B cell (primary cell): ENCODE results near the gene TPH2.

Experiments
- CTCF ChIP-seq: fragments of 200-600 bp; IDR thresholded peaks from one replicate; pipeline ENCODE4 v1.8.0; 2022; ENCODE audit warnings: antibody characterized with exemption, mild to moderate bottlenecking
- EZH2 ChIP-seq: IDR thresholded peaks from 2 replicates; pipeline ENCODE4 v1.6.1; 2012; ENCODE audit warnings: borderline replicate concordance, low read depth, mild to moderate bottlenecking, moderate library complexity, low read length; ENCODE audit not compliant: insufficient read depth, poor library complexity, severe bottlenecking

GRCh38 chr12:72057330-72057914 lies 118.8 kb downstream of the TPH2 start:
- TF ChIP-seq CTCF (no peak), EZH2 (no peak)
